ENCODE measurements around the gene LRP11. TPM values are rescaled to one million over a fixed set of nuclear protein-coding genes. Genes with fewer than 3 reads are reported as not detected.

The LRP11 gene
- total RNA-seq, 1 donor from 2014 or later, result 59.6 TPM

DNA sequence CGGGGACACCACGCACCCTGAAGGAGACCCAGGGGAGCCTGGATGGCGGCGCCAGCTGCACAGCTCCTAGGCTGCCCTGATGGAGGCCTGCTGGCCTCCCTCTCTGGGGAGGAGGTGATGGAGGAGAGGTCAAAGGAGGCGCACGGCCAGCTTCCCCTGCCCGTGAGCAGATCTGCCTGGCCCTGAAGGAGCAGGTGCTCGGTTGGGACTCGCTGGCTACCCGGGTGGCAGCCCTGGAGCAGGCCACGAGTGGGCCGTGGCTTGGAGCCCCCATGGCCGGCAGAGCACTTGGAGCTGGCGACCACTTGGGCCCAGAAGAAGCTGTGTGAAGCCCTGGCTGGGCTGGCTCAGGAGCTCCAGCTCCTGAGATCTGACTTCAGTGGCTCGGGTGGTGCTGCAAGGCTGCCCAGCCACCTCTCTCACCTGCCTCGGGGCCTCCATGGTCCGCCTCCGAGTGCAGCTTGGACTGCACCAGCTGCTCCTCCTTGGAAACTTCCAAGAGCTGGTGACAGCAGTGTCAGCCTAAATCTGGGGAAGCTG, 41.3 kb upstream of the LRP11 start:
- TF ChIP-seq, protein P1, sequence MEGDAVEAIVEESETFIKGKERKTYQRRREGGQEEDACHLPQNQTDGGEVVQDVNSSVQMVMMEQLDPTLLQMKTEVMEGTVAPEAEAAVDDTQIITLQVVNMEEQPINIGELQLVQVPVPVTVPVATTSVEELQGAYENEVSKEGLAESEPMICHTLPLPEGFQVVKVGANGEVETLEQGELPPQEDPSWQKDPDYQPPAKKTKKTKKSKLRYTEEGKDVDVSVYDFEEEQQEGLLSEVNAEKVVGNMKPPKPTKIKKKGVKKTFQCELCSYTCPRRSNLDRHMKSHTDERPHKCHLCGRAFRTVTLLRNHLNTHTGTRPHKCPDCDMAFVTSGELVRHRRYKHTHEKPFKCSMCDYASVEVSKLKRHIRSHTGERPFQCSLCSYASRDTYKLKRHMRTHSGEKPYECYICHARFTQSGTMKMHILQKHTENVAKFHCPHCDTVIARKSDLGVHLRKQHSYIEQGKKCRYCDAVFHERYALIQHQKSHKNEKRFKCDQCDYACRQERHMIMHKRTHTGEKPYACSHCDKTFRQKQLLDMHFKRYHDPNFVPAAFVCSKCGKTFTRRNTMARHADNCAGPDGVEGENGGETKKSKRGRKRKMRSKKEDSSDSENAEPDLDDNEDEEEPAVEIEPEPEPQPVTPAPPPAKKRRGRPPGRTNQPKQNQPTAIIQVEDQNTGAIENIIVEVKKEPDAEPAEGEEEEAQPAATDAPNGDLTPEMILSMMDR (IDR thresholded peaks at IDR 0.05), result no peak
- Mint-ChIP-seq H3K4me3 (ENCODE audit: unreplicated experiment) (no peak overlapping the region), H3K9me3 (ENCODE audit: unreplicated experiment) (peaks cover 6% of the 10 kb centered on the region), H3K4me1 (ENCODE audit: unreplicated experiment) (no peaks in the 10 kb centered on the region), H3K36me3 (ENCODE audit: unreplicated experiment) (peaks cover 2% of the 10 kb centered on the region), H3K27me3 (ENCODE audit: unreplicated experiment) (peaks cover 10% of the 10 kb centered on the region), H3K27ac (ENCODE audit: unreplicated experiment) (no peak overlapping the region)
- DNase-seq (ENCODE audit: extremely low spot score, unreplicated experiment), result peak; percentile 66

DNA sequence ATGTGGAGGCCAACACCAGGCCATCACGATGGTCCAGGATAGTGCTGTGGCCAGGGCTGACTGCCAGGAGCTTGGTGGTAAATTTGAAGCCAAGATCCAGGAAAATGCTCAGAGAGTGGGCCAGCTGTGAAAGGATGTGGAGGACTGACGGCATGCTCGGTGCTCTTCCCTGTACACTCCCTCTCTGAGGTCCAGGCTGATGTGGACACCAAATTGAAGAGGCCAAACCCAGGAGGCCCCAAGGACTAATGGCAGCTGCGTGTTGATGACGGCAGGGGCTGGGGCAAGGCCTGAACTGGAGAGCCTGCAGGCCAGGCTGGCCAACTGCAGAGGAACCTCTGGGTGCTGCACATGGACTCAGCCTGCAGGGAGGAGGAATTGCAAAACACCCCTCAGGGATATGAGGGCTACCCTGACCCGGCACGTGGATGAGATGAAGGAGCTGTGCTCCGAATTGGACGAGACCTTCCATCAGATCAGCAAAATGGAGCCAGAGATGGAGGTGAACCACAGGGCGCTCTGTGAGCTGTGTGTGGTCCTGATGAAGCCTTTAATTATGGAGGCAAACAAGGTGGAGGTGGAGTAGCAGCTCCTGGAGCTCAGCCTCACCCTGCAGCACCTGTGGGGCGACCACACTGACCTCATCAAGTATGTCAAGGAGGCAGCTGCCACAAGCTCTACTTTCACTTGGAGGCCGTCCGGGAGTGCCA, 40.7 kb upstream of the LRP11 start:
- Mint-ChIP-seq H3K27me3 (ENCODE audit: unreplicated experiment) (peaks cover 10% of the 10 kb centered on the region), H3K4me3 (ENCODE audit: unreplicated experiment) (no peak overlapping the region), H3K9me3 (ENCODE audit: unreplicated experiment) (peaks cover 6% of the 10 kb centered on the region), H3K27ac (ENCODE audit: unreplicated experiment) (no peak overlapping the region), H3K4me1 (ENCODE audit: unreplicated experiment) (no peaks in the 10 kb centered on the region), H3K36me3 (ENCODE audit: unreplicated experiment) (peaks cover 2% of the 10 kb centered on the region)
- peak; percentile 78 for DNase-seq (ENCODE audit: extremely low spot score, unreplicated experiment)
- TF ChIP-seq, protein P1 (IDR thresholded peaks at IDR 0.05), result no peak

DNA sequence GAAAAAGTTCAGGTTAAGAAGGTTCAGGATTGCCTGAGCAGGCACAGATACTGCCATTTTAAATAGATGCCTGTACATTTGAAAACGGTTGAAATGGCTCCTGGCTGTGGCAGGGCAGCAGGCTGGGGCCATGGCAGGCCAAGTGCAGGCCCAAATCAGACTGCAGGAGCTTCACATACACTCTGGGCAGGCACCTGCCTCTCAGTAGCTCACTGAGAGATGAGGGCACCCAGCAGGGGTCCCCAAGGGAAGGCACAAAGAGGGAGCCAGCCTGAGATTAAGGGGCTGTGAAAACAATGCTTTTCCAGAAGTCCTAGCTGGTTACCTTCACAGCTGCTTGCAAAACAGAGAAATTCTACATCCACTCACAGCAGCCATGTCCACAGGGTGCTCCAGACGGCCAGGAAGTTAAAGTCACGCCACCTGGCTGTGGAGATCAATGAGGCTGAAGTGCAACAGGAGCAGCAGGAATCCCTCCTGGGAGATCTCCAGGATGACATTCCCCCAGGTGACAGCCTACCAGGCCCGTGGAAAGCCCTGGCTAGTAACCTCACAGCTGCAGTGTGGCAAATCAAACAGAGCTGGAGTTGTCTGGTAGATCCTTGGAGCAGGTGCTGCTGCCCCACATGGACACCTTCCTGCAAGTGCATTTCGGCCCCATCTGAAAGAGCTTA, 39.9 kb upstream of the LRP11 start:
- Mint-ChIP-seq H3K27me3 (ENCODE audit: unreplicated experiment) (peaks cover 10% of the 10 kb centered on the region), H3K27ac (ENCODE audit: unreplicated experiment) (no peak overlapping the region), H3K36me3 (ENCODE audit: unreplicated experiment) (peaks cover 2% of the 10 kb centered on the region), H3K4me1 (ENCODE audit: unreplicated experiment) (no peaks in the 10 kb centered on the region), H3K4me3 (ENCODE audit: unreplicated experiment) (no peak overlapping the region), H3K9me3 (ENCODE audit: unreplicated experiment) (peaks cover 6% of the 10 kb centered on the region)
- peak; percentile 75 for DNase-seq (ENCODE audit: extremely low spot score, unreplicated experiment)
- TF ChIP-seq, protein P1 (IDR thresholded peaks at IDR 0.05), result no peak

DNA sequence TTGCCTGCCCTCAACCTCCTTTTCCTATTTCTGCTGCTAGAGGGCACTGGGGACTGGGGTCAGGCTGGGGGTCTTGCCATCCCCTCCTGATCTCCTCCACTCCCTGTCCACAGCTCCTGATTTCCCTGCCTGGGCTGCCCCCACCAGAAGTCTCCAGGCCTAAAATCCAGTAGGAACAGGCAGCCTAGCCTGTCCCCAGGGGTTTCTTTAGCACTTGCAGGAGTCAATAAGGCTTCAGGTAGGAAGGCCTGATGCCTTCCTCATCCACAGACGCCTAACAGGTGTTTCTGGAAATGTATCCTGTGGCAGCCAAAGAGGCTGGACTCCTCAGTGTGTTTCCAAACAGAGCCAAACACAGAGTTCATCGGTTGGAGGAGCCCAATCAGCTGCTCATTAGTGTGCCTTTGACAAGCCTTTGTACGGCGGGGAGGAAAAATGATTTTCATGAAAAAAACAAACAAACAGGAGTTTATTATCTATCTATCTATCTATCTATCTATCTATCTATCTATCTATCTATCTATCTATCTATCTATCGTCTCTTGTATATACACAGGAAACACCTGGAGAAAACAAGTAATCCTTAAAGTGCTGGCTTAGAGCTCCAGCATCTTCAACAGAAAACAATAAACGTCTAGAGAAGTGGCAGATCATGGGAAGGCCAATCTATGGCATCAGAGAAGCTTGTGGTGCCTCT, 37.4 kb upstream of the LRP11 start:
- TF ChIP-seq, protein P1 (IDR thresholded peaks at IDR 0.05), result no peak
- H3K9me3 Mint-ChIP-seq (ENCODE audit: unreplicated experiment), result no peaks in the 10 kb centered on the region

More for the DNA sequence above, 37.4 kb upstream of the LRP11 start:
- DNase-seq (ENCODE audit: extremely low spot score, unreplicated experiment), result no peak
- H3K27ac Mint-ChIP-seq (ENCODE audit: unreplicated experiment), result no peak overlapping the region
- H3K27me3 Mint-ChIP-seq (ENCODE audit: unreplicated experiment), result peaks cover 10% of the 10 kb centered on the region
- no peak overlapping the region for H3K4me3 Mint-ChIP-seq (ENCODE audit: unreplicated experiment)
- peaks cover 18% of the 10 kb centered on the region for H3K4me1 Mint-ChIP-seq (ENCODE audit: unreplicated experiment)
- no peaks in the 10 kb centered on the region for H3K36me3 Mint-ChIP-seq (ENCODE audit: unreplicated experiment)

All from osteocyte (in vitro differentiated cells).